Choroid plexus epithelial cell (primary cell): Measurements from ENCODE around the gene SMOC1.
A peak's percentile ranks its signal among the peaks of the same experiment; 100 is the strongest.

ENCODE experiments used
- DNase-seq: peaks from one replicate; pipeline ENCODE4 v3.0.0-alpha.2; 2010; ENCODE audit warnings: low read depth
- H3K4me3 ChIP-seq: 2 replicates; pipeline ENCODE4 v1.5.1; 2011; ENCODE audit warnings: low read depth, mild to moderate bottlenecking, control low read depth, low read length, moderate library complexity
- TF ChIP-seq, protein P1 (sequence below): conservative IDR thresholded peaks from 2 replicates; pipeline ENCODE4 v1.5.1; 2011; ENCODE audit warnings: low read depth, mild to moderate bottlenecking, control low read depth, inconsistent platforms, low read length, moderate library complexity

Gene SMOC1

DNA sequence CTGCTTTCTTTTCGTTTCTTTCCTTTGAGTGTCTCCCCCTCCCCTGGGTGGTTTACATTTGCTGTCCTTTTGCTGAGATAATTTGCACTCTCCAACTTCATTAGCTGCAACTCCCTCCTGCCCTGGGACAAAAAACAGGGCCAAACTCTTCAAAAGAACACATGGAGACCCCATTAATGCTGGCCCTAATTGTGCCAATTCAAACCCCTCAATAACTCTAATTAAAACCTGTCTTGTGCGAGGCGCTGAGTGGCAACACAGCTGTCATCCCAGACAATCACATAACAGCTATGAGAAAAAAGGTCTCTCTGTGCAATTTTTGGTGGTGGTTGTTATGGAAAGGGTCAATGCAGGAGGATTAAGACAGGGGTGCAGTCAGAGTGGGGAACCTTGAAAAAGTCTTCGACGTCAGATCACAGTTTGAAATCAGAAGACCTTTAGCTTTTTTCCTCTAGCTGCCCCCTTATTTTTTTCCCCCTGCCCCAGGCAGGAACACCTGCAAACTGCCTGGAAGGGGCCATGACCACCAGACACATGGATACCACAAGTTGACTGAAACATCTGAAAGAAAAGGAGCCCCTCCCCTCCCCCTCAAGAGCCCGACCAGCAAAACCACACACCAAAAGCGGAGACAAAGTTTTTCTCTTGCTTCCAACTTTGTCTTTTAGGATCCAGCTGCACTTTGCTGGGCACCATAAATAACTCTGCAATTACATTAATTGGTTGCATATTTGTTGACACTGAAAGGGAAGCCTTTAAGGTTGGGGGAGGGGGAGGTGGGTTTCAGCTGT is 26.5 kb upstream of the SMOC1 start:
- H3K4me3 ChIP-seq, result no peak overlapping the region
- TF ChIP-seq, protein P1, sequence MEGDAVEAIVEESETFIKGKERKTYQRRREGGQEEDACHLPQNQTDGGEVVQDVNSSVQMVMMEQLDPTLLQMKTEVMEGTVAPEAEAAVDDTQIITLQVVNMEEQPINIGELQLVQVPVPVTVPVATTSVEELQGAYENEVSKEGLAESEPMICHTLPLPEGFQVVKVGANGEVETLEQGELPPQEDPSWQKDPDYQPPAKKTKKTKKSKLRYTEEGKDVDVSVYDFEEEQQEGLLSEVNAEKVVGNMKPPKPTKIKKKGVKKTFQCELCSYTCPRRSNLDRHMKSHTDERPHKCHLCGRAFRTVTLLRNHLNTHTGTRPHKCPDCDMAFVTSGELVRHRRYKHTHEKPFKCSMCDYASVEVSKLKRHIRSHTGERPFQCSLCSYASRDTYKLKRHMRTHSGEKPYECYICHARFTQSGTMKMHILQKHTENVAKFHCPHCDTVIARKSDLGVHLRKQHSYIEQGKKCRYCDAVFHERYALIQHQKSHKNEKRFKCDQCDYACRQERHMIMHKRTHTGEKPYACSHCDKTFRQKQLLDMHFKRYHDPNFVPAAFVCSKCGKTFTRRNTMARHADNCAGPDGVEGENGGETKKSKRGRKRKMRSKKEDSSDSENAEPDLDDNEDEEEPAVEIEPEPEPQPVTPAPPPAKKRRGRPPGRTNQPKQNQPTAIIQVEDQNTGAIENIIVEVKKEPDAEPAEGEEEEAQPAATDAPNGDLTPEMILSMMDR, result no peak
- DNase-seq, result no peak

DNA sequence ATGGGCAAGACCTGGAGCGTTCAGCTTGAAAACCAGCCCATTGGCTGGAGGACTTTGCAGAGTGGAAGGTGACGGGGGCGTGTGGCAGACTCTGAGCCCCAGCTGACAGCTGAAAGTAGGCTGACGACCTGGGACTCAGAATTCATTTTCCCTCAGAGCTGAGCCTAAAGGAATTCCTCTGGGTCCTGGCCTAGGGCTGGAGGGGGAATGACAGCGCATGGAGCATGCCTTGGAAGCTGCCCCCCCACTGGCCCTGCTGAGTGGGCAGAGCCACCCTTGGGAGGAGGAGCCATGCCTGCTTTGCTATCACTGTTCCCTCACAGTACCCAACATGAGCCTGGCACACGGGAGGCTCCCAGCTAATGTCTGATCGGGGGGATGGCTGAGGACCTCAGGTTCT is 25.4 kb upstream of the SMOC1 start:
- TF ChIP-seq, protein P1, result no peak
- DNase-seq, result no peak
- no peak overlapping the region for H3K4me3 ChIP-seq

DNA sequence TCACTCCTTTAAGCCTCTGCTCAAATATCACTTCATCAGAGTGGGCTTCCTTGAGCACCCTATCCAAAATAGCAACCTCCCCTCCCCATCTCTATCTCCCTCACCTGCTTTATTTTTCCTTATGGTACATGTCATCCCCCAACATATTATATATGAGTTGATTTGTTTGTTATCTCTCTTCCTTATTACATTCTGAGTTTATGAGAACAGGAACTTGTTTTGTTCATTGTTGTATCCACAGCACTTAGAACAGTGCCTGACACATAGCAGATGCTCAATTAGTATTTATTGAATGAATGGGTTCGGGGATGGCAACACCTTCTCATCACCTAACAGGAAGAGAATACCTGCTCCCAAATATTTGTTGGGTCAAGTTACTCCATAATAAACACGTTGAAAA is 24.6 kb upstream of the SMOC1 start:
- H3K4me3 ChIP-seq, result no peak overlapping the region
- no peak for DNase-seq
- TF ChIP-seq, protein P1, result no peak

DNA sequence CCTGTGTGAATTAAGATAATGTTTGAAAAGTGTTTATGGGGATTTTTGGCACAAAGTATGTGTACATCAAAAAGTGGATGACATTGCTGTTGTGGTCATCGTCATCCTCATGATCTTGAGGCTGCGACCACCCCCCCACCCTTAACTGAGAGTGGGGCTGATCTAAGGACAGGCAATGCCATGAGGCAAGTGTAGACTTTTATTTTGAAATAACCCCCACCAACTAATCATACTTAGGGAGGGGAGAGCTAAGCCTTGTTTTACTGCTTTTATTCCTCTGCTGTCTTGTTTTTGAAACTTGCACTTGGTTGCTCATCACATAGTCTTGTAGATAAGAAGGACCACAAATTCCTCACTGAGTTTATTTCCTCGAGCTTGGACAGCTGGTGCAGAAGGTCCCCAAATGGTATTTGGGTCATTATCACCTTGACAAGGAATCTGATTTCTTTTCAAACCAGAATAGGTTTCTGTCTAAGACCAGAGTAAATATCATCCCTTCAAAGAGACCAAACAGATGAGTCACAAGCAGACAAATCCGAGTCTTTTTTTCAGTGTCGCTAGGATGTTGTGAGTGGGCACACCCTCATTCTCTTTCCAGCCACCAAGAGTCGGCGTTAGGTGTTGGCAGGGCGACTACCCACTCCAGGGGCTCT is 23.9 kb upstream of the SMOC1 start:
- TF ChIP-seq, protein P1, result no peak
- no peak overlapping the region for H3K4me3 ChIP-seq
- DNase-seq, result peak; percentile 29

DNA sequence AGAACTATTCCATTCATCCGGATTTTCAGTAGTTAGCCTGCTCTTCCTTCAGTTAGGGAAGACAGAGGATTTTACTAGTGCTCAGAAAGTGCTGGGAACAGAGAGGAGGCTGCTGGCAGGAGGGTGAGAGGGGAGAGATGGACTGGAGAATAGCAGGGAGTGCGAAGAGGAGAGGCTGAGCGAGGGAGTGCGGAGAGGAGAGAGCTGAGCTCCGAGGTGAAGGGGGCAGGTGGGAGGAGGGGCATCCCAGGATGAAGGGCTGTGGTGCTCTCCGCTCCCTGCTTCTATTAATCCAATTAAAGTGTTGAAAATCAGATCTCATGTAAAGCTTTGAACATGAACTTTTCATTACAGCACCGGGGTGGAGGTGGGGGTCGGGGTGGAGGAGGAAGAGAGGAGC is 20.4 kb upstream of the SMOC1 start:
- H3K4me3 ChIP-seq, result no peak overlapping the region
- no peak for DNase-seq
- TF ChIP-seq, protein P1, result no peak

DNA sequence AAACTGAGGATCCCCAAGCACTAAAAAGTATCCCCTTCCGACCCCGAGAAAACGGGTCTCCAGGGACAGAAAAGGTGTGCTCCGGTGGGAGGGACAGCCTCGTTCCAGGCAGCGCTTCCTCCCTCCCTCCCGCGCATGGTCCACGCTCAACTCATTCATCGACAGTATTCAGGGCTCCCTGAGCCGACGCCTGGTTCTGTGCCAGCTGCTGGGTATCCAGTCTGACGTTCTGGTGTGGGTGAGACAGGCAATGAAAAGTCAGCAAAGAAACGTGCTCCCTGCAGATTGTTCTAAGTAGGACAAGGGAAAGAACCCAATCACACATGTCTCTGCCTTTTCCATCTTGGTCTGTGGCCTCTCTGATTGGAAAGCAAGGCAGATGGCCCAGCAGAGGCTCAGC is 19.6 kb upstream of the SMOC1 start:
- no peak overlapping the region for H3K4me3 ChIP-seq
- DNase-seq, result no peak
- TF ChIP-seq, protein P1, result no peak

DNA sequence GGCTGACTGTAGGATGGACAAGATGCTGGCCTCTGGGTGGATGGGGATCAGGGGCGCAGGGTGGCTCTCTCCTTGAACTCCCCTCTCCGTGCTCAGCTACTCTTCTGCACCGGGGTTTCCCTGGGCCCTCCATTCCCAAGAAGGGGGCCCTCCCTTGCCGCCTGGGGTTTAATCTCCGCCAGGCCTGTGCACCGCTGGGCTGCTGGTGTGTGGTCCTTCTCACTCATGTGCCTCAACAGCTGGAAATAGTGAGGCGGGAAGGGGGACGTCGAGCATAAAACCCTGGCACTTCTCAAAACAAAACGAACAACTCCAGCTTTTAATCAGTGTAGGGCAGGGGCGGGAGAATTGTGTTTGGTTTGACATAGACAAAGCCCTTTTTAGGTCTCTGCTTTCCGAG is 19.0 kb upstream of the SMOC1 start:
- H3K4me3 ChIP-seq, result no peak overlapping the region
- TF ChIP-seq, protein P1, result no peak
- no peak for DNase-seq
